Measurements from ENCODE around the gene KCTD14.
A peak's percentile ranks its signal among the peaks of the same experiment; 100 is the strongest.

The KCTD14 gene

DNA sequence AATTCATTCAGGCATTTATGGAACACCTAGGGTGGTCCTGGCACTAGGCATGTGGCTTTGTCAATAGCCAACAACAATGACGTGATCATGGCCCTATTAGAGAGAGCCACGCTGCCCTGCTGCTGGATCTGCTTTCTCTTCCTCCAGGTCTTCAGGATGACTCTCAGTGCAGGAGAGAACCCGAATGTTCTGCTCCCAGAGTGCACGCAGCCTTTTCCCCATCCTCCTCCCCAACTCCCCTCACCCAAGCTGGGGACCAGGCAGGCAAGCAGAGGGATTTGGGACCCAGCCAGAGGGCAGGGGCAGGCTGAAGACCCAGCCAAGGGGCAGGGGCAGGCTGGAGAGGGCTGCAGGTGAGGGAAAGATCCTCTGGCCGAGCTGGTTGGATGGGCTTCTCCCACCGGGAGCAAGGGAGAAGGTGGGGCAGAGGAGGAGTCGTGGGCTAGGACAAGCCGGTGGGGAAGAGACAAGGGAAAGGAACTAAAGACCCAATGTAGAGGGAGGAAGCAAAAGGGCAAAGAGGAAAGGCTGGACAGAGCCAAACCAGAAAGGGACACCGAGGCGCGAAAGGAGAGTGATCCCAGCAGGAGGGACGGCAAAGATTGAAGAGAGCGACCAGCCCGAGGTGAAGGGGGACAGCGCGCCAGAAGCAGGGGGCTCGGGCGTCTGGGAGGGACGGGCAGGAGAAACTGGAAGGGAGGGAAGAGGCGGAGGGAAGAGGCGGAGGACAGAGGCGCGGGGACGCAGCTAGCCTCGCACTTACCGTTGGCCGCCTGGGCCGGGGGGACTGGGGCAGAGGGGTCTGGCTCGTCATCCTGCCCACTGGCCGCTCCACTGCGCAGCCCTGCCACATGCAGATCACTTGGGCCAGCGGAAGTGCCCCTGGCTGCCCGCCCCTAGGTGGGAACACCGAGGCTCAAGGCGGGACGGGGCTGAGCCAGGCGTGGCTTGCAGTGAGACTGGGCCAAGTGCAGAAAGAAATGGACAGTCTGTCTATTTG, at the start of gene KCTD14:
TSS of gene KCTD14 (minus strand) at position 880 of the 1,000 bp plus-strand sequence. CDS start at position 853, 27 bp downstream.
- peak within 1 kb of the TSS; percentile 52 for H3K4me3 ChIP-seq (replicated peaks; ENCODE audit: low read depth, low read length)
- DNase-seq (ENCODE audit: low read depth) = no peak
- TF ChIP-seq CTCF (IDR thresholded peaks at IDR 0.05; ENCODE audit: low read length, missing control alignments) = no peak

- peak; percentile 20 for DNase-seq (ENCODE audit: low read depth)
- H3K4me3 ChIP-seq (replicated peaks; ENCODE audit: low read depth, low read length) = no peak overlapping the region
- TF ChIP-seq CTCF (IDR thresholded peaks at IDR 0.05; ENCODE audit: low read length, missing control alignments) = no peak
These were observed 49.4 kb upstream of the KCTD14 start for GRCh38 chr11:78072455-78072854.

- DNase-seq (ENCODE audit: low read depth) = no peak
- no peak for TF ChIP-seq CTCF (IDR thresholded peaks at IDR 0.05; ENCODE audit: low read length, missing control alignments)
- H3K4me3 ChIP-seq (replicated peaks; ENCODE audit: low read depth, low read length) = no peak overlapping the region
These were observed 48.6 kb upstream of the KCTD14 start for GRCh38 chr11:78071717-78072116.

DNA sequence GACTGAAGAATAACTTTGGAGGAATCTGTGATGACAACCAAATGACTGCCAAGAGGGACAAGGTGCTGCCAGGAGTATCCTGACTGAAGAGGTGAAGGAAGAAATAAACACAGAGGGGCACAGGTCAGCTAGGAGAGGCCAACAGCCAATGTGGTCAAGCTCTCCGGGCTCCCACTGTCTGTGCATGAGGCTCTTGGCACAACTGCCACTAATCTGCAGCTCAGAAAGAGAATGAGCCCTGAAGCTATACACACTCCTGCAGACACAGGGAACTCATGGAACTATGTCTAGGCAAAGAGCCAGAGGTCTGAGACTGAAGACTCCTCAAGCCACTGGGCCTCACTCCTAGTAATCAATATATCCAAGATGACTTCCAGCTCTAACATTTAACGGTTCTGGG, 47.5 kb upstream of the KCTD14 start:
- TF ChIP-seq CTCF (IDR thresholded peaks at IDR 0.05; ENCODE audit: low read length, missing control alignments) = no peak
- no peak overlapping the region for H3K4me3 ChIP-seq (replicated peaks; ENCODE audit: low read depth, low read length)
- no peak for DNase-seq (ENCODE audit: low read depth)

GRCh38 chr11:78069465-78069864, 46.4 kb upstream of the KCTD14 start:
- DNase-seq (ENCODE audit: low read depth) = peak; percentile 47
- no peak for TF ChIP-seq CTCF (IDR thresholded peaks at IDR 0.05; ENCODE audit: low read length, missing control alignments)
- no peak overlapping the region for H3K4me3 ChIP-seq (replicated peaks; ENCODE audit: low read depth, low read length)

- H3K4me3 ChIP-seq (replicated peaks; ENCODE audit: low read depth, low read length) = no peak overlapping the region
- TF ChIP-seq CTCF (IDR thresholded peaks at IDR 0.05; ENCODE audit: low read length, missing control alignments) = no peak
- DNase-seq (ENCODE audit: low read depth) = no peak
These were observed 44.6 kb upstream of the KCTD14 start for GRCh38 chr11:78067704-78068103.
